ENCODE data around the gene CFAP97D2.

Gene CFAP97D2

GRCh38 chr13:114226699-114227323 lies 47.8 kb downstream of the CFAP97D2 start:
- H3K9me3 Mint-ChIP-seq, result no peaks in the 10 kb centered on the region
- H3K27me3 Mint-ChIP-seq, result peaks cover 15% of the 10 kb centered on the region
- ATAC-seq (replicated peaks; ENCODE audit: extremely low read depth, poor library complexity, severe bottlenecking) (peak; percentile 80), DNase-seq (ENCODE audit: low spot score in 2 of 2) (peak; percentile 76 to 83)
- no peak overlapping the region for H3K4me3 Mint-ChIP-seq
- peaks cover 4% of the 10 kb centered on the region for H3K36me3 Mint-ChIP-seq (ENCODE audit: insufficient read depth)
- peaks cover 15% of the 10 kb centered on the region for H3K4me1 Mint-ChIP-seq
- no peak overlapping the region for H3K27ac Mint-ChIP-seq (ENCODE audit: low read depth)

GRCh38 chr13:114227528-114227927 lies 48.5 kb downstream of the CFAP97D2 start:
- H3K9me3 Mint-ChIP-seq, result no peaks in the 10 kb centered on the region
- ATAC-seq (replicated peaks; ENCODE audit: extremely low read depth, poor library complexity, severe bottlenecking) (no peak), DNase-seq (ENCODE audit: low spot score in 2 of 2) (no peak)
- peaks cover 15% of the 10 kb centered on the region for H3K27me3 Mint-ChIP-seq
- peaks cover 10% of the 10 kb centered on the region for H3K4me1 Mint-ChIP-seq
- H3K4me3 Mint-ChIP-seq, result no peak overlapping the region
- peaks cover 4% of the 10 kb centered on the region for H3K36me3 Mint-ChIP-seq (ENCODE audit: insufficient read depth)
- H3K27ac Mint-ChIP-seq (ENCODE audit: low read depth), result no peak overlapping the region

- Mint-ChIP-seq H3K36me3 (ENCODE audit: insufficient read depth) (peaks cover 4% of the 10 kb centered on the region), H3K4me1 (peaks cover 10% of the 10 kb centered on the region), H3K4me3 (no peak overlapping the region), H3K9me3 (no peaks in the 10 kb centered on the region), H3K27me3 (peaks cover 15% of the 10 kb centered on the region), H3K27ac (ENCODE audit: low read depth) (no peak overlapping the region)
- DNase-seq (ENCODE audit: low spot score in 2 of 2) (no peak), ATAC-seq (replicated peaks; ENCODE audit: extremely low read depth, poor library complexity, severe bottlenecking) (no peak)
Measured at GRCh38 chr13:114228176-114228575, 49.1 kb downstream of the CFAP97D2 start.

GRCh38 chr13:114229506-114229905 lies 50.4 kb downstream of the CFAP97D2 start:
- Mint-ChIP-seq H3K27ac (ENCODE audit: low read depth) (no peak overlapping the region), H3K27me3 (peaks cover 15% of the 10 kb centered on the region), H3K4me1 (peaks cover 12% of the 10 kb centered on the region), H3K36me3 (ENCODE audit: insufficient read depth) (peaks cover 4% of the 10 kb centered on the region), H3K9me3 (no peaks in the 10 kb centered on the region), H3K4me3 (no peak overlapping the region)
- ATAC-seq (replicated peaks; ENCODE audit: extremely low read depth, poor library complexity, severe bottlenecking) (no peak), DNase-seq (ENCODE audit: low spot score in 2 of 2) (no peak)

GRCh38 chr13:114230117-114230516 lies 51.1 kb downstream of the CFAP97D2 start:
- Mint-ChIP-seq H3K27me3 (peaks cover 15% of the 10 kb centered on the region), H3K4me1 (peaks cover 8% of the 10 kb centered on the region), H3K27ac (ENCODE audit: low read depth) (no peak overlapping the region), H3K9me3 (no peaks in the 10 kb centered on the region), H3K36me3 (ENCODE audit: insufficient read depth) (peaks cover under 1% of the 10 kb centered on the region), H3K4me3 (no peak overlapping the region)
- ATAC-seq (replicated peaks; ENCODE audit: extremely low read depth, poor library complexity, severe bottlenecking) (no peak), DNase-seq (ENCODE audit: low spot score in 2 of 2) (no peak)

GRCh38 chr13:114230575-114230974 lies 51.5 kb downstream of the CFAP97D2 start:
- H3K4me1 Mint-ChIP-seq, result peaks cover 9% of the 10 kb centered on the region
- H3K27me3 Mint-ChIP-seq, result peaks cover 15% of the 10 kb centered on the region
- no peak overlapping the region for H3K27ac Mint-ChIP-seq (ENCODE audit: low read depth)
- H3K9me3 Mint-ChIP-seq, result no peaks in the 10 kb centered on the region
- DNase-seq (ENCODE audit: low spot score in 2 of 2), result no peak
- H3K4me3 Mint-ChIP-seq, result no peak overlapping the region
- H3K36me3 Mint-ChIP-seq (ENCODE audit: insufficient read depth), result no peaks in the 10 kb centered on the region
- no peak for ATAC-seq (replicated peaks; ENCODE audit: extremely low read depth, poor library complexity, severe bottlenecking)

- H3K36me3 Mint-ChIP-seq (ENCODE audit: insufficient read depth), result peaks cover 5% of the 10 kb centered on the region
- no peak for ATAC-seq (replicated peaks; ENCODE audit: extremely low read depth, poor library complexity, severe bottlenecking)
Measured at GRCh38 chr13:114231886-114232285, 52.8 kb downstream of the CFAP97D2 start.

GRCh38 chr13:114234266-114234644 lies 55.2 kb downstream of the CFAP97D2 start:
- peaks cover 21% of the 10 kb centered on the region for H3K36me3 Mint-ChIP-seq (ENCODE audit: insufficient read depth)
- no peak for ATAC-seq (replicated peaks; ENCODE audit: extremely low read depth, poor library complexity, severe bottlenecking)
- H3K27ac Mint-ChIP-seq (ENCODE audit: low read depth), result peak overlapping the region; percentile 80

More at GRCh38 chr13:114231886-114232285, 52.8 kb downstream of the CFAP97D2 start:
- peaks cover 14% of the 10 kb centered on the region for H3K4me1 Mint-ChIP-seq
- no peaks in the 10 kb centered on the region for H3K9me3 Mint-ChIP-seq
- no peak overlapping the region for H3K4me3 Mint-ChIP-seq
- peaks cover 15% of the 10 kb centered on the region for H3K27me3 Mint-ChIP-seq
- no peak overlapping the region for H3K27ac Mint-ChIP-seq (ENCODE audit: low read depth)
- no peak for DNase-seq (ENCODE audit: low spot score in 2 of 2)

GRCh38 chr13:114234645-114235421 lies 55.8 kb downstream of the CFAP97D2 start, which contains the start of gene CDC16:
Gene CDC16 (plus strand): TSS chr13:114234897. CDS start chr13:114235085, 188 bp downstream.
- H3K4me3 Mint-ChIP-seq, result peak within 1 kb of the TSS; percentile 82

More at GRCh38 chr13:114234266-114234644, 55.2 kb downstream of the CFAP97D2 start:
- Mint-ChIP-seq H3K27me3 (peaks cover 15% of the 10 kb centered on the region), H3K9me3 (no peaks in the 10 kb centered on the region), H3K4me1 (peaks cover 24% of the 10 kb centered on the region), H3K4me3 (peak overlapping the region; percentile 82)
- no peak for DNase-seq (ENCODE audit: low spot score in 2 of 2)

GRCh38 chr13:114235697-114236096 lies 56.6 kb downstream of the CFAP97D2 start:
- Mint-ChIP-seq H3K27me3 (peaks cover 4% of the 10 kb centered on the region), H3K4me1 (peaks cover 24% of the 10 kb centered on the region), H3K36me3 (ENCODE audit: insufficient read depth) (peaks cover 32% of the 10 kb centered on the region), H3K9me3 (no peaks in the 10 kb centered on the region), H3K4me3 (peak overlapping the region; percentile 82), H3K27ac (ENCODE audit: low read depth) (peak overlapping the region; percentile 80)
- ATAC-seq (replicated peaks; ENCODE audit: extremely low read depth, poor library complexity, severe bottlenecking), result no peak
- no peak for DNase-seq (ENCODE audit: low spot score in 2 of 2)

More at GRCh38 chr13:114234645-114235421, 55.8 kb downstream of the CFAP97D2 start, which contains the start of gene CDC16:
- peak; percentile 84 for ATAC-seq (replicated peaks; ENCODE audit: extremely low read depth, poor library complexity, severe bottlenecking)
- Mint-ChIP-seq H3K27ac (ENCODE audit: low read depth) (peak within 1 kb of the TSS; percentile 80), H3K36me3 (ENCODE audit: insufficient read depth) (peaks cover 24% of the 10 kb centered on the region), H3K4me1 (peaks cover 24% of the 10 kb centered on the region), H3K27me3 (peaks cover 12% of the 10 kb centered on the region), H3K9me3 (no peaks in the 10 kb centered on the region)
- peak; percentile 36 to 52 for DNase-seq (ENCODE audit: low spot score in 2 of 2)

- Mint-ChIP-seq H3K36me3 (ENCODE audit: insufficient read depth) (peaks cover 37% of the 10 kb centered on the region), H3K9me3 (no peaks in the 10 kb centered on the region), H3K27me3 (no peaks in the 10 kb centered on the region), H3K4me1 (peaks cover 24% of the 10 kb centered on the region), H3K27ac (ENCODE audit: low read depth) (no peak overlapping the region), H3K4me3 (peak overlapping the region; percentile 82)
- DNase-seq (ENCODE audit: low spot score in 2 of 2), result no peak
- ATAC-seq (replicated peaks; ENCODE audit: extremely low read depth, poor library complexity, severe bottlenecking), result no peak
Measured at GRCh38 chr13:114236227-114236626, 57.2 kb downstream of the CFAP97D2 start.

- Mint-ChIP-seq H3K9me3 (no peaks in the 10 kb centered on the region), H3K36me3 (ENCODE audit: insufficient read depth) (peaks cover 50% of the 10 kb centered on the region), H3K27me3 (no peaks in the 10 kb centered on the region), H3K27ac (ENCODE audit: low read depth) (no peak overlapping the region), H3K4me3 (peak overlapping the region; percentile 27), H3K4me1 (peaks cover 28% of the 10 kb centered on the region)
- DNase-seq (ENCODE audit: low spot score in 2 of 2), result no peak
- no peak for ATAC-seq (replicated peaks; ENCODE audit: extremely low read depth, poor library complexity, severe bottlenecking)
Measured at GRCh38 chr13:114237415-114238112, 58.5 kb downstream of the CFAP97D2 start.
